HG03460 (cell line): ENCODE results near the gene MYO1B.

ENCODE experiments used
- ATAC-seq: cut with Tn5 transposase; IDR thresholded peaks from one replicate; pipeline ENCODE4 v1.9.1; 2021; ENCODE audit not compliant: unreplicated experiment

The MYO1B gene

DNA sequence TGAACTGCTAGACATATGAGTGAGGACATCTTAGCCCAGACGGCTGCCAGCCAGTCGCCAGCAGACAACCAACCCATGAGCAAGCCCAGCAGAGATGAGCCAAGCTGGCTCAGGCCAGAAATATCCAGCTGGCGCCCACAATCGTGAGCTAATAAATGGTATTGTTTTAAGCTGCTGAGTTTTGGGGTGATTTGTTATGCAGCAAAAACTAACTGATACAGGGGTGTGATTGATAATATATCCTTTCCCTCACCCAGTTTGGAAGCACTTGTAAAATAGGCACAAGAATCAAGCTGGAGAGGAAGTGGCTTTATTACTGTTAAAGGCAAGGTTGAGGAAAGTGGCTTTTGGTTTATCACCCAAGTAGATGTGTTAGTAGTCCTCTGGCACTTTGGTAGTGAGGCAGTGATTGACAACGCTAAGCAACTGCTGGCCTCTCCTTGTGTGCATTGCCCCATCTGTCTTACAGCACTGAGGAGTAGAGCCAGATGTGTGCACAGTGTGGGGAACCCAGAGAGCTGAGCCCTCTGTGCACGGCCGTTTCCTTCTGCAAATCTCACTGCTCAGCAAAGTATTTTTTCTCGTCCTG is 110.1 kb downstream of the MYO1B start:
- ATAC-seq = no peak

DNA sequence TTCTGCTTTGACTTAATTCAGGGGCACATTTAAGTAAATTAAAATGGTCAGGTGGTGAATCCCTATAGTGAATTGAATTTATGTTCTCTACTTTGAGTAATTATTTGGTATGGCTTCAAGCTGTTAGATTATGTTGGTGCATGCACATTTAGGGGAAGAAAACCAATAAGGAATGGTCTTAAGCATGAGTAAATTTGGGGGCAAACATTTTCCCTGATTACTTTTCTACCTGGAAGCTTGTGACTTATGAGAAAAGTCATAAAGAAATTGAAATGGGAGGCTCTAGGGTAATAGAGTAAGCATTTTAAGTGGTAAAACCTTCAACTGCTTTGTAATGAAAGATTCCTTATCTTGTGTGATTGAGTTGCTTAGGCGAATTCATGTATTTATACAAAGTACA is 112.5 kb downstream of the MYO1B start:
- no peak for ATAC-seq

DNA sequence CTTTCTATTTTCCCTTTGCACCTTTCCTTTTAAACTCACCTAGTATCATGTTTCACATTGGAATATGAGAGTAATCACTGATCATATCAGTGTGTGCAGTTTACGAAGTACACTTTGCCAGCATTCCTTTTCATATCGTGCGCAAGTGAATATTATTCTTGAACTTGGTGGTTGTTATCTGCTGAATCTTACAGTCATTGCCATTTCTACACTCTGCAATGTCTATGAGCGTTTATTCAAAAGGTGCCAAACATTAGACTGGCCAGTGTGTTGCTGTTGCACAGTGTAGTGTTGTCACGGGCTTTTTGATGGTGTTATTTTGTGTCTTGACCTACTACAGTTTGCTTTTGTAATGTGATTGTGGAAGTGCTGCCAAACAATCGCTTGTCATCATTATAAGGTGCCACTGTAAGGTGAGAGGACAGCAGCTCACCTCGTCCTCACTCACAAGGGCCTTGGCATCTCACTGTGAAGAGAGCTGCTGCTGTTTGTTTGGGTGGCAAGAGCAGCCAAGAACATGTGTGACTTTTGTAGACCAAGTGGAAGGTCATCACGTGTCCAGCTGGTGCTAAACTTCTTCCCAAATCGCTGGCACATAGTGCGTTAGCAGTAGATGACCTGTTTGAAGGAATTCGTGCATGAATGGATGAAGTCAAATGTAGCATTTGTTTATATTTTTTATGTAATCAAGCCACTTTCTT is 113.3 kb downstream of the MYO1B start:
- no peak for ATAC-seq

DNA sequence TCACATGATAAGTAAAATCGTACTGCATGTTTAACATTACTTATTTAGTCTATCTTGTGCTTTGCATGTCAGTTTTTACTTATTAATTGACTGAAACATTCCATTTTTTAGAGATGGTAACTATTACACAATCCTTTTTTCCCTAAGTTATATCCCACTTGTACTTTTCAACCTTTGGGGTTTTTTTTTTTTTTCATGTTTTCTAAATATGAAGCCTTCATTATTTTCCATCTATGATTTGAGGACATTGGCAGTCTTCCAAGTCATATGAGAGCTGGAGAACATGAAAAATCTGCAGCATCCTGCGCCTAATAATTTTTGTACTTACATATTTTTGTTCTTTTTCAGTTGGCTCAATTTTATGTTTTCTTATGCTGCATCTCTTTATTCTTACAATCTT is 113.9 kb downstream of the MYO1B start:
- no peak for ATAC-seq

DNA sequence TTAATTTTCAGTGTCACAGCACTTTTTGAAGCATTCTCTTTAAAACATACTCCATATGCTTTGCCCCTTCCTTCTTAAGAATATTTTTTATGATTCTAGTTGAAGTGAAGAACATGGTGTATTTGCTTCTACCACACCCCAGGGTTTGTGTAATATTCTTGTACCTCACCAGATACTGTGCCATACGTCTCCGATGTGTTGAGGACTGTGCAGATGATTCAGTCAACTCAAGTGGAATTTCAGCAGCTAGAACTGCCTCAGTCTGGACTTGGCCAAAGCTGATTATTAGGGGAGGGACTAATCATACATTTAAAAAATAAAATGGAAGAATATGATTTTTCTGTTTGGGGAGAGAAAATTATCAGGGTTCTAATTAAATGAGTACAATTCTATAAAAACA is 115.7 kb downstream of the MYO1B start:
- ATAC-seq = no peak

DNA sequence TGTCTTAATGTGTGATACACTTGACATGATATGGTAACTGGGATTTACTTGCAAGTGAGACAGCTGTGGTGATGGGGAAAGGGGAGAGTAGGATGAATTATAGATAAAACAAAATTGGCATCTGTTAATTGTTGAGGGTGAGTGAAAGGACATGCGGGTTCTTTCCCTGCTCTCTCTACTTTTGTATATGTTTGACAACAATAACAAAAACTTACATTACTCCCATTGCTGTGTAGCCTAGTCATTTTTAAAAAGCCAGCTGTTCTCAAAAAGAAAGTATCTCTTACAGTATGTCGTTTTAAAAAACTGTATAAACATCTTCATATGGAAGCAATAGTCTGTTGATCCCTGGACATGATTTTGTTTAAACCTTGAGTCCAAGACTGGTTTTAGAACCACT is 117.6 kb downstream of the MYO1B start:
- no peak for ATAC-seq

DNA sequence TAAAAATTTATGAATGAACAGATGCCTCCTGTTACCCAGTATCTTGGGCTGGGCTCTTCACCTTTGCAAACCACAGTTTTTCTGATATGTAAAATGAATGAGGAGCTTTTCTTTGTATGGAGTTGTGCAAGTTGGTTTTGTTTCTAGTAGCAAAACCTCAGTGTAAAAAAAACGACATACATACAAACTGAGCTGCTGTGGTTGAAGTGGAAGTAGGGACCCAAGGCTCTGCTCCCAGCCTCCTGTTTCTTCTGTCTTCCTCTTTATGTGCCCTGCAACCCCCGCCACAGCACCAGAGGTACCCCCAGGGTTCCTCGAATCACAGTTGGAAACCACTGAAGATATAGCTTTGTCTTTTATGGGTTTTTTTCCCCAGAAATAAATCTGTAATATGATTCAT is 118.1 kb downstream of the MYO1B start:
- no peak for ATAC-seq

DNA sequence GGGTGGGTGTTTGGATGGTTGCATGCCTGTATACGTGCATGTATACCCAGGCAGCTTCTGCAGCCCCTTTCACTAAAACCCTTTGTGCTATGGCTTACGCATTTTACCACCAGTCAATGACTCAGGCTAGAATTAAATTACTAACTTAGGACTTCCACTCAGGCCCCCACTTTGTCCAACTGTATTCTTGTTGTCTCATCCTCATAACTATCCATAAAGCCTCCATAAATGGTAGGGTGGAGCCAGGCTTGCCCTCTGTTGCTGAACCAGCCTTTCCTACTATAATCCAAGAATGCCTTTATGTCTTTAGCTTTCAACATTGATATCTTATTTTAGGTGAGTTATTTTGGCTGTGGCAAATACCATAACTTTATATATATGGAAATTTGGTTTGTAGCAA is 119.9 kb downstream of the MYO1B start:
- no peak for ATAC-seq

DNA sequence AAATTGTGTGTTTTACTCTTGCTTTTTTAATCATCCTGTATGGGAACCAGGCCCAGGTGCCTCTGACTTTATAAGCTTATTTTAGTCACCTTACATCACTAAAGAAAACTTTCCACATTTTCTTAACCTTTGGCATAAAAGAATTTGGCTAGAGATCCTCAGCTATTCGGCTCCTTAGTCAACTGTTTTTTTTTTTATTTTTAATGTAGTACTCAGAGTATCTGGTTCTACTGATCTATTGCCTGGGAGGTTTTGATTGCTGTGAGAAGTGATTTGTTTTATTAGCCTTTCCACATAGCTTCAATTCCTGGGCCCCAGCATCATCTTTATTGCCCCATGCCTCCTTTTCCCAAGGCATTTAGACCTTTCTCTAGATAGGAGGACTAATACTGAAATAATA is 121.0 kb downstream of the MYO1B start:
- no peak for ATAC-seq

DNA sequence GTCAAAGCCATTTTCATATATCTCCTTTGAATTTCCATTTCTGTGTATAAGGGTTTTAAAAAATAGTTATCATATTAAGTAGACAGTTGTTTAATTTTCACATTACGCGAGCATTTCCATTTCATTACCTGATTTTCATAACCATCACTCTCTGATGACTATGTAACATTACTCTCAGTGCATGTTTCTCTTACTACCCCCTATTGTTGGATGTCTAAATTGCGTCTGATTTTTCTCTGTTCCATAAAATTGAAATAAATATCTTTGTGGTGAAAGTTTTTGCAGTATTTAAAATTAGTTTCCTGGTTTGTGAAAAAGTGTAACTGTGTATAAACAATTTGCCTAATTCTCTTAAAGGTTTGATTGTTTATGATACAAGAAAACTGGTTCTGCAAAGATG is 123.8 kb downstream of the MYO1B start:
- no peak for ATAC-seq

DNA sequence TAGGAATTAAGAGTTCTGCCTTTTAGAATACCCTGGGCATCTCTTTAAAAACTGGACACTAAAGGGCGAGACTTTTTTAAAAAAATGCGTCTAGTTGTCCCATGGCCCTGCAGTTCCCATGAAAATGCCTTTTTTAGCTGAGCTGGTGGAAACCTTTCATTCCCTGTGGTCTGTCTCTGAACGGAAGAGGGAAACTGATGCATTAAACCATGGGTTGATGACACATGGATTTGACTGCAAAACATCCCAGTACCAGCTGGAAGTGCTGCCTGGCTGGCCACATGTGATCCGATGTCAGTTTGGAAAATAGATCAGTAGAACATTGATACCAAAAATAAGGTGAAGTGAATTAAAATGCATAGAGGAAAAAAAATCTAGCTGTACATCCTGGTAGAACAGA is 129.2 kb downstream of the MYO1B start:
- ATAC-seq = no peak

DNA sequence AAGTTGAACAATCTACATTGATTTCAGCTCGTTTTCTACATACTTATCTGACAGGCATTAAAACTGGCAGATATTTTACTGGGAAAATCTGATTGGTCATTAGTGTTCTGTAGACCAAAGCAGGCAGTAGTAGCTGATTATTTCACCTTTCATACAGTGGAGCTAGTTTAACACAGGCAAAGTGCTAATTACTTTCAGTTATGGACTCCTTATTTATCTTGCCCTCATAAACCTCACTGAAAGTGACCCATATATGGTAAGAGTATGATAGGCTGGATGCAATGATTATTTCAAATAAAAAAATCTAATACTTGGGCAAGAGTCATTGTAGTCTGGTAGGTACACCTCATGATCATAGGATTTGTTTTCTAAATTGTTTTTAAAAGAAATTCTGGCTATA is 129.7 kb downstream of the MYO1B start:
- no peak for ATAC-seq

DNA sequence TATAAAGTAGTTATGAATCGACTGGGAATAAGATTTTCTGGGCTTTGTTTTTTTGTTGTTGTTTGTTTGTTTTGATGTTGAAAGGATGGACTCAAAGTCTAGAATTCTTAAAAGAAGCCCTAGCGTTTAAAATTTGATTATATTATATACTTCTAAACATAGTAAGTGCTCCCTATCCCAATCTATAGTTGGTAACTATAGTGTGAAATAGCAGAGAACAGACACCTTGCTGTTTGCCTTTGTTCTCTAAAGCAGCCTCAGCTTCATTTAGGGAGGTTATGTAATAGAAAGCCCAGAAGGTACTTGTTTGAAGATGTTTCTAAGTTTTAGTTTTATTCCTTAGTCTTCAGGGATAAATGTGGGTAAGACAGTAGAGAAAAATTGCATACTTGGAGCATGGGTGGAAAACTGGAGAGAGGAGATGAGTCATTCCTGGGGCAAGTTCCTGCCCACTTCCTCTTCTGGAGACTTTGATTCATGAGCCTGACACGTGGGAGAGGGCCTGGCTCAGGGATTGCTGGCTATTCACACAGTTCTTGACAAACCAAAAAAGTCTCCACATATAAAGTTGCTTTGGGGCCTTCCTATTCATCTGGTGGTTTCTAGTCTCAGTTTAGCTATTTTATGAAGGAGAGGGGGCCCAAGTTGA is 131.9 kb downstream of the MYO1B start:
- ATAC-seq = no peak

DNA sequence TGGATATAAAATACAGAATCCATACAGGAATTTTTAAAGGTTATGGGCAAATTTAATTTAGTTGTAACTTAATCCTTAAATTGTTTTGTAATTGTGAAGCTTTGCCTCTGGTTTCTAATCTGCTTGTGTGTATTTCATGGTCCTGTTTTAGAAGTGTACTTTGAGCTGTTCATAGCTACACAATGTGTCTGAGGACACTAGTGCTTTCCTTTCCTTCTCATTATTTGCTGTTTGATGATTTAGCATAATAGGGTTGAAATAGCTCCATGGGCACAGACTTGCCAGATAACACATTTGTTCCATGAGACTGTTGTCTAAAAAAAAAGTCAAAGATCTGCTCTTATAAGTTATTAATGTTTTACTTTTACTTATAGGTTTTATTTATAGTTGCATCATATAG is 134.2 kb downstream of the MYO1B start:
- no peak for ATAC-seq

DNA sequence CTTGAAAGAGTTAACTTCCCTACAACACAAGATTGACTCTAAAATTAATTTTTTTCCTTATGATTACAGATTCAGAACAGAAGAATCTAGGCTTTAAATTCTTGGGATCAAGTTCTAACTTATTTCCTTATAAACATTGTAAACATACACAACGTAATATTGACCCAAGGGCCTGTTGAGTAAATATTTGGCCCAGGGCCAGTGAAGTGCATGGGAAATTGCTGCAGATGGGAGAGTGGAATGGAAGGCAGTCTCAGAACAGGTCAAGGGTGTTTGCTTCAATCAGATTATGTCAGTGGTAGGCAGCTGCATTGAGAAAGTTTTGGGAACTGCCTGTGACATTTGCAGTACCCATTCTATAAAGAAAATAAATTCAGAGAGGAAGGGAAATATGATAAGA is 137.6 kb downstream of the MYO1B start:
- no peak for ATAC-seq

DNA sequence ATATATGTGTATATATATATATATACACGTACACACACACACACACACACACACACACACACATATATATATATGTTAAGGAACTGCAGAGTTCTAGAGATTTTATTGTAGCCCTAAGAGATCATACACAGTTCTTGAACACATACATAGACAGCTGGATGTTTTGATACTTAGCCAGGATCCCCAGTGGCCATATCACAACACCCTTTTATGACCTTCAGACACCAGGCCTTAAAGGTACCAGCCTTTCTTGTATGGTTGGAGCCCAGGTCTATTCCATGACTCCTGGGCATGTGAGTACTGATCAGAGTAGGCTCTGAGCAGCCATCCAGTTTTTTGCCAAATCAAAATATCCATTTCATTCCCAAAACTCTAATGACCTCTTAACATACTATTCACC is 138.3 kb downstream of the MYO1B start:
- no peak for ATAC-seq

DNA sequence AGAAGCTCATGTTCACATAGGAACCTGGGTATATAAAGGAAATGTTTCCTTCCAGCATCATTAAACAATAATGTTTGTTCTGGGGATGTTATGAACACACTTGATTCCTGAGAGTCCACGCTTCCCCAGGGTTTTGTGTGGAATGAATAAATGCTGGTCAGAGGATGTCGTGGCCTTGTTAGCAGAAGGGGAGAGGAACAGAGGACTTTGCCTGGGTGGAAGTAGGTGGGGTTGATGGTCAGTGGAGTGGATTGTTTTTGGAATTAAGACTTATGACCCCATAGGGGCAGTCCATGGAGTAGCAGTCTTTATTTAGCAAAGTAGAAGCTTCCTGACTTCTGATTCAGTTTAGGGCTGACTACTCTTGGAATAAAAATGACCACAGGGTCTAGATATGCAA is 139.6 kb downstream of the MYO1B start:
- ATAC-seq = no peak

DNA sequence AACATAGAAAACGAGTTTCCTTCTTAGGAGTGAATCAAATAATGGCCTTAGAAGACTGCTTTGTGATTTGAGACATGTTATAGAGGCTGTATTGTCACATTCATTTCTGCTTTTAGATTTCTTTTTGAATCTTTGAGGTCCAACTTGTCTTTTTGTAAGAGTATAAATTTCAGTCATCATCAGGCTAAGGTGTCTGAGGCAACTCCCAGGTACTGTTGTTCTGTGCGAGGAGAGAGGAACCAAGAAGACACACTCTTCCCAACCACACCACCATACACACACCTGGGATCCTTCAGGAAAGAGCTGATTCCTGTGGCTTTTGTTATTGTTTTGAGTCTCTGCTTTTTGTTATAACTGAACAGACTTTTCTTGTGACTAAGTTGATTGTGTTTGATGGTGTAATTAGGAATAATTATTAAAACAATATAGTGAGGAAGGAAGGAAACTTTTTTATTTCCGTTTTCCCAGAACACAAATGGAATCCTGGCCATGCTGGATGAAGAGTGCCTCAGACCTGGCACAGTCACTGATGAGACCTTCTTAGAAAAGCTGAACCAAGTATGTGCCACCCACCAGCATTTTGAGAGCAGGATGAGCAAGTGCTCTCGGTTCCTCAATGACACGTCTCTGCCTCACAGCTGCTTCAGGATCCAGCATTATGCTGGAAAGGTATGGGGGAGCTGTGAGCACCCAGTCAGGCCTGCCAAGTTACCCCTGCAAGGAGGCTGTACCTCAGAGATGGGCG is 140.4 kb downstream of the MYO1B start:
- no peak for ATAC-seq

DNA sequence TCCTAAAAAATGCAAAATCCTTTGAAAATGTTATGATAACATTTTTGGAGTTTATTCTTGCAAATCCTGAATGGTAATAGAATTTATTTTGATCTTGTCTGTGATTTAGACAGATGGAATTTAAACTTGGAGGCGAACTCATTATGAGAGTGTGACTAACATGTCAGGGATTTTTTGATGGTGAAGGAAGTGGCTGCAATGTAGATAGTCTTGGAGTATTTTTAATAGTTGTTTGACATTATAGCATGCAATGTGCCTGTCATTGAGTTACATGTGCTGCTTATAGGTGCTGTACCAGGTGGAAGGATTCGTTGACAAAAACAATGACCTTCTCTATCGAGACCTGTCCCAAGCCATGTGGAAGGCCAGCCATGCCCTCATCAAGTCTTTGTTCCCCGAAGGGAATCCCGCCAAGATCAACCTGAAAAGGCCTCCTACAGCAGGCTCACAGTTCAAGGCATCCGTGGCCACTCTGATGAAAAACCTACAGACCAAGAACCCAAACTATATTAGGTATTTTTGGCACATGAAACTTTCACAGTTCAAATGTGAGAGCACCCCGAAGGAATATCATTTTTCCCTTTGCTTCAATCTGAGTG is 141.8 kb downstream of the MYO1B start:
- no peak for ATAC-seq

DNA sequence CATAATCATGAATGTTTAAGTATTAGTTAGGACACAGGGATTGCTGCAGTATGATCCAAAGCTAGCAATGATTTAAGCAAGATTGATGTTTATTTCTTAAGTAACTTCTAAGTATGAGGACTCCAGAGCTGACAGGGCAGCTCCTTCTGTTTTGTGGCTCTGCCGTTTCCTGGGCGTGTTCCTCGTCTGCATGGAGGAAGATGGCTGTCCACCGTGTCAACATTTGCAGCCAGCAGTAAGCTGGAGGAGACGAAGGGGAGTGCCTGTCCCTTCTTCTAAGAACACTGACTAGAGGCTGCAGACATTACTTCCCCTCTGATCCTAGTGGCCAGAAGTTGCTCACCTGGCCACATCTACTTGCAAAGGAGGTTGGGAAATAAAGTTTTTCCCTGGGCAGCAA is 144.1 kb downstream of the MYO1B start:
- no peak for ATAC-seq

DNA sequence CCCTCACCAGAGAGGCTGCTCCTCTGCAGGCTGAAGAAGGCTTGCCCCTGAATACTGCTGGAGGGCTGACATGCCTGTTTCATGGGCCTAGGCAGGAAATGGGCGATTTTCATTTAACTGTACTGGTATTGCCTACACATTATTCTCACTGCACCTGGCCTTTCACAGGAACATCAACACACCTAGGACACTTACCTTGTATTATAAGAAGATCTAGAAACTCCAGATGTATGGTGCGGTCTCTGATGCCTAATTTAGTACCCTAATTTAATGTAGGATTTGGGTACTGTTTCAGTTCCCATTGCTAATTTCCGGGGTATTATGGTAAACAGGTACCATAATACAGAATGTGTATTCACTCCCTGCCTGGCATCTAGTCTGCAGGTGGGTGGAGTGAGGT is 146.0 kb downstream of the MYO1B start:
- no peak for ATAC-seq

DNA sequence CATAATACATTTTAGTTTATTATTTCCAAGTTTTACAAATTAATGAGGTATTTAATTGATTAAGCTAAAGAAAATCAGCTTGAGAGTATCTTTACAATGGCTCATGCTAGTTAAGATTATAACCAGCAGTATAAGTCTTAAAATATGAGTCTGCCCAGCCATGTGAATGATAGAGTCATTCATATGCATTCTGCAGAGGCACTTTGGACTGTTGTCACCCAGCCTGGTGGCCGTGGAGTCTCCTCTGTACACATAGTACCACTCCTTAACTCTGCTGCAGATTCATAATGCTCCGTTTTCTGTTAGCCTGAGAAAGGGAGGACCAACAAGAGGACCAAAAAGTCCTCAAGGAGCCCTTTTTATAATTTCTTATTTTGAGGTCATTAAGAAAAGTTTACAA is 148.8 kb downstream of the MYO1B start:
- no peak for ATAC-seq
